Measurements from ENCODE around the gene ZNF750.

- TF ChIP-seq CTCF (IDR thresholded peaks at IDR 0.05) (no peak), POLR2A (IDR thresholded peaks at IDR 0.05) (no peak)
These were observed 33.2 kb downstream of the ZNF750 start for GRCh38 chr17:82806645-82807044.
